GM19023 (cell line): Measurements from ENCODE around the gene SUPT5H.

Source experiments
- ATAC-seq: cut with Tn5 transposase; IDR thresholded peaks from one replicate; pipeline ENCODE4 v1.9.1; 2021; ENCODE audit warnings: mild to moderate bottlenecking, moderate library complexity; ENCODE audit not compliant: unreplicated experiment

SUPT5H gene

DNA sequence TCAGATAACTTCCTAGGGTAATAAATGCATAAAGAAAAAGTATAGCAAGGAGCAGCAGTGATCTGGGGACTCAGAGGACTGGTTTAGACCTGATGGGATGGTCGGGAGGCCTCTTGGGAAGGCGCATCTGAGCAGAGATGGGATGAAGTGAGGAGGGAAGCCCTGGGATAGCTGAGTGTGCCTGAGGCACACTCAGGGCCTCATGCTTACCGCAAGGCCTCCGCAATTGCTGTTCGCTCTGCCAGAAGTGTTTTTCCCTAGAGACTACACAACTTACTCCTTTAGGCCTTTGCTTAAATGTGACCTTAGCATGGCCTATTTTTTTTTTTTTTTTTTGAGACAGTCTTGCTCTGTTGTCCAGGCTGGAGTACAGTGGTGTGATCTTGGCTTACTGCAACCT is 49.3 kb downstream of the SUPT5H start:
- ATAC-seq: no peak

GRCh38 chr19:39496063-39496462 is 50.7 kb downstream of the SUPT5H start:
- ATAC-seq: no peak

DNA sequence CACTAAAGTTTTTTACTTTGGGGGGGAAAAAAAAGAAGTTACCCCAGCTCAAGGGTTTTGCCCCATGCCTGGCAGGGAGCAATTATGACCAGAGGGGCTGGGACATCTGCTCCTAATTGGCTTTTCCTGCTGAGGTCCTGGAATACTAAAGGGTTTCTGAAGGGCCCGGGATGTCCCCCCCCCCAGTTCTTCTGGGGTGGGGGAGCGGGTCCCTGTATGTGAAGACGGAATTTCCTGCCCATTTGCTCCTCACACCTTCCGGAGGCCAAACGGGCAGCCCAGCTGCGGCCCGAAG is 52.3 kb downstream of the SUPT5H start:
- no peak for ATAC-seq

GRCh38 chr19:39497996-39498797 is 52.8 kb downstream of the SUPT5H start:
- ATAC-seq: no peak

DNA sequence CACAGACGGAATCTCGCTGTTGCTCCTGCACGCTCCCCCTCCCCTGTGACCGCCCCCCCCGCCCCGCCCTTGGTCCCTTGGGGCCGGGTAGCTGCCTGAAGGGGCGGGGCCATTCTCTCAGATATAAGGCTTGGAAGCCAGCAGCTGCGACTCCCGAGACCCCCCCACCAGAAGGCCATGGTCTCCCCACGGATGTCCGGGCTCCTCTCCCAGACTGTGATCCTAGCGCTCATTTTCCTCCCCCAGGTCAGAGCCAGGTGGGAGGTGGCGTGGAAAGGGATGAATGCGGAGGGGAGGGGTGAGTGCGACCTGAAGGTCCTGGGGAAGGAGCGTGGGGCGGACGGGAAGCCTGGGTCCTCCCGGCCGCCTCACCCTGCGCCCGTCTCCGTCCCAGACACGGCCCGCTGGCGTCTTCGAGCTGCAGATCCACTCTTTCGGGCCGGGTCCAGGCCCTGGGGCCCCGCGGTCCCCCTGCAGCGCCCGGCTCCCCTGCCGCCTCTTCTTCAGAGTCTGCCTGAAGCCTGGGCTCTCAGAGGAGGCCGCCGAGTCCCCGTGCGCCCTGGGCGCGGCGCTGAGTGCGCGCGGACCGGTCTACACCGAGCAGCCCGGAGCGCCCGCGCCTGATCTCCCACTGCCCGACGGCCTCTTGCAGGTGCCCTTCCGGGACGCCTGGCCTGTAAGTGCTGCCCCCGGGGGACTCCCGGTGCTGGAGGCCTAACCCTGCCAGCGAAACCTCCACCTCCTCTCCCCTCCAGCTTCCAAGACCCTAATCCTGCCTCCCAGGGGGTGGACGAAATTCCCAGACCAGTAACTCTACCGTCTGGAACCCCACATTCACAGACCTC is 53.6 kb downstream of the SUPT5H start, which contains the start of gene DLL3:
Gene DLL3, plus strand, starts transcription at position 150 of the 845 bp plus-strand sequence. Its CDS starts 28 bp downstream, at position 178.
- ATAC-seq: no peak

- no peak for ATAC-seq
Measured at GRCh38 chr19:39499932-39500331, 54.5 kb downstream of the SUPT5H start.

DNA sequence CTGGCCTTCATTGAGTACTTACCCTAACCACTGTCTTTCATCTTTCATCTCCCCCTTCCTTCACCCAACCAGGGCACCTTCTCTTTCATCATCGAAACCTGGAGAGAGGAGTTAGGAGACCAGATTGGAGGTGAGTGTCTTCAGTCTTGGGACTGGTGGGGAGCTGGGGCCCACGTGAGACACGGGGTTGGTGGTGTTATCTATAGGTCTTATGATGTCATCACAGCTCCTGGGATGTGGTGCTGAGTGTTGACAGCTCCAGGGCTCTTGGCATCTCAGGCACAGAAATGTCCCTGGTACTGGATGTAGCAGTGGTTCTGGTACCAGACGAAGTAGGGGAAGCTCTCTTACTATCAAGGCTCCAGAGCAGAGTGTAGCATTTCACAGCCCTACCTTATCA is 55.2 kb downstream of the SUPT5H start:
- no peak for ATAC-seq

GRCh38 chr19:39501340-39501739 is 56.0 kb downstream of the SUPT5H start:
- ATAC-seq: no peak

DNA sequence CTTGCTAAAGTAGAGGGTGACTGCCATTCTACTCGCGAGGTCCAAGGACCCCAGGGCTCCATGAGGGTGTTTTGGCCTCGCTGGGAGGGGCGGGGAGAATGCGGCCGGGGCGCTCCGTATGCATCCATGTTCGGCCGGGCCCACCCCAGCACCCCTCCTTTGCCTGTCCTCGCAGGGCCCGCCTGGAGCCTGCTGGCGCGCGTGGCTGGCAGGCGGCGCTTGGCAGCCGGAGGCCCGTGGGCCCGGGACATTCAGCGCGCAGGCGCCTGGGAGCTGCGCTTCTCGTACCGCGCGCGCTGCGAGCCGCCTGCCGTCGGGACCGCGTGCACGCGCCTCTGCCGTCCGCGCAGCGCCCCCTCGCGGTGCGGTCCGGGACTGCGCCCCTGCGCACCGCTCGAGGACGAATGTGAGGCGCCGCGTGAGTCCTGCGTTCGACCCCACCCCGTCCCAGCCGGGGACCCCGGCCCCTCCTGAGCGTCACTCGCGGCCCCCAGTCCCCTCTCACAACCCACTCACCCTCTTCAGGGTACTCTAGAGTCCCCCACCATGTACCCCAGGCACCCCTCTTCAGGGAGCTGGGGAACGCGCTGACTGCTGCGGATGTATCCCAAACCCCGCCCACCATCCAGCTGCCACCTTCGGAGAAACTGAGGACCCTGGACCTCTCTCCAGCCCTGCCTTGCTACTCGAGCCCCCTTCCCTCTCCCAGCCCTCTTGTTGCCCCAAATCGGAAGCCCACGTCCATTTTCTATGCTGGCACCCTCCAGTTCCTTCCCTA is 57.4 kb downstream of the SUPT5H start:
- ATAC-seq: no peak

GRCh38 chr19:39506598-39506943 is 61.2 kb downstream of the SUPT5H start:
- no peak for ATAC-seq

GRCh38 chr19:39506944-39507714 is 61.7 kb downstream of the SUPT5H start:
- ATAC-seq: no peak

DNA sequence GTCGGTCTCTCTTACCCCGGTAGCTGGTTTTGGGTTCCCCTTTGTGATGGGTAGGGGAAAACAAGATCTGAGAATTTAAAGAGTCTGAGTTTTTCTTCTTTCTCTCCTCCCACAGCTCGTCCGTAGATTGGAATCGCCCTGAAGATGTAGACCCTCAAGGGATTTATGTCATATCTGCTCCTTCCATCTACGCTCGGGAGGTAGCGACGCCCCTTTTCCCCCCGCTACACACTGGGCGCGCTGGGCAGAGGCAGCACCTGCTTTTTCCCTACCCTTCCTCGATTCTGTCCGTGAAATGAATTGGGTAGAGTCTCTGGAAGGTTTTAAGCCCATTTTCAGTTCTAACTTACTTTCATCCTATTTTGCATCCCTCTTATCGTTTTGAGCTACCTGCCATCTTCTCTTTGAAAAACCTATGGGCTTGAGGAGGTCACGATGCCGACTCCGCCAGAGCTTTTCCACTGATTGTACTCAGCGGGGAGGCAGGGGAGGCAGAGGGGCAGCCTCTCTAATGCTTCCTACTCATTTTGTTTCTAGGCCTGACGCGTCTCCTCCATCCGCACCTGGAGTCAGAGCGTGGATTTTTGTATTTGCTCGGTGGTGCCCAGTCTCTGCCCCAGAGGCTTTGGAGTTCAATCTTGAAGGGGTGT is 62.5 kb downstream of the SUPT5H start:
- no peak for ATAC-seq

DNA sequence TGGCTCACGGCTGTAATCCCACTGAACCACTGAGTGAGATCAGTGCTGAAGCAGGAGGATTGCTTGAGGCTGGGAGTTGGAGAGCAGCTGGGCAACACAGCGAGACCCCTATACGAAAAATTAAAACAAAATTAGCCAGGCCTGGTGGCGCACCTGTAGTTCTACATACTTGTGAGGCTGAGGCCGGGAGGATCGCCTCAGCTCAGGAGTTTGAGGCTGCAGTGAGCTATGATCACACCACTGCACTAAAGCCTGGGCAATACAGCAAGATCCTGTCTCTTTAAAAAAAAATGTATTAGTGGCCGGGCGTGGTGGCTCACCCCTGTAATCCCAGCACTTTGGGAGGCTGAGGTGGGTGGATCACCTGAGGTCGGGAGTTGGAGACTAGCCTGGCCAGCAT is 63.2 kb downstream of the SUPT5H start:
- no peak for ATAC-seq

- no peak for ATAC-seq
Measured at GRCh38 chr19:39509233-39509632, 63.9 kb downstream of the SUPT5H start.

DNA sequence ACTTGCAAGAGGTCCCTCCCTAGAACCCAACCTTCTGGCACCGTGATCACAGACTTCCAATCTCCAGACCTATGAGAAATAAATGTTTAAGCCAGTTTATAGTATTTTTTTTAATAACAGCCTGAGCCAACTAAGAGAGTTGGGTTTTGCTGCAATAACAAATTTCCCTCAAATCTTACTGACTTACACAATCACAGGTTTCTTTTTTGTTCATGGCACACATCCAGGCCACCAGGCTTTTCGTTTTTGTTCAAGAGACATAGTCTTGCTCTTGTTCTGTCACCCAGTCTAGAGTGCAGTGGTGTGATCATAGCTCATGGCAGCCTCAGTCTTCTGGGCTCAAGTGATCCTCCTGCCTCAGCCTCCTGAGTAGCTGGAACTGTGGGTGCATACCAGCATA is 67.6 kb downstream of the SUPT5H start:
- no peak for ATAC-seq

DNA sequence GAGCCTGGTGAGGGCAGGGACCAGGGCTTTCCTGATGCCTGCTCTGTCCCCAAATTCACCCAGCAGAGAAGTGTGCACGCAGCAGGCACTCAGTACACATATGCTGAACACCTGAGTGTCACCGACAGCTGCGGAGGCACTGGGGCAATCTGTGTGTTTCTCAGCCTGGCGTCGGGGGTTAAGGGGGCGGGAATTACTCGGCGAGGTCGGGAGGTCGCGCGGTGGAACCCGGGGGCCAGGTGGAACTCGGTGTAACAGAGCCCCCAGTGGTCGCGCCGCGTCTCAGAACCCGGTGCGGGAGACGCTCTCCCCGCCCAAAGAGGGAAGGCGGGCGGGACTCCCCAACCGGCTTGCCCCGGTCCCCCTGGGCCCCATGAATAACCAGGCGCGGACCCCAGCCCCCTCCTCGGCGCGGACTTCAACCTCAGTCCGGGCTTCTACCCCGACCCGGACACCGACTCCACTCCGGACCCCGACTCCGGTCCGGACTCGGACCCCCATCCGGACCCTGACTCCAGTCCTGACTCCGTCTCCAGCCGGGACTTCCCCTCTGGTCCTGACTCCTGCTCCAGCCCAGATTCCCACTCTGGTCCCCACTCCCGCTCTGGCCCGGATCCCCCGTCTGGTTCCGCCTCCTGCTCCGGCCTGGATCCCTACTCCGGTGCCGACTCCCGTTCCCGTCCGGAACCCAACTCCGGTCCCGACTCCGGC is 69.6 kb downstream of the SUPT5H start, which contains the start of gene SELENOV:
Gene SELENOV, plus strand, starts transcription at position 300 of the 711 bp plus-strand sequence. Its CDS starts 74 bp downstream, at position 374.
- no peak for ATAC-seq

DNA sequence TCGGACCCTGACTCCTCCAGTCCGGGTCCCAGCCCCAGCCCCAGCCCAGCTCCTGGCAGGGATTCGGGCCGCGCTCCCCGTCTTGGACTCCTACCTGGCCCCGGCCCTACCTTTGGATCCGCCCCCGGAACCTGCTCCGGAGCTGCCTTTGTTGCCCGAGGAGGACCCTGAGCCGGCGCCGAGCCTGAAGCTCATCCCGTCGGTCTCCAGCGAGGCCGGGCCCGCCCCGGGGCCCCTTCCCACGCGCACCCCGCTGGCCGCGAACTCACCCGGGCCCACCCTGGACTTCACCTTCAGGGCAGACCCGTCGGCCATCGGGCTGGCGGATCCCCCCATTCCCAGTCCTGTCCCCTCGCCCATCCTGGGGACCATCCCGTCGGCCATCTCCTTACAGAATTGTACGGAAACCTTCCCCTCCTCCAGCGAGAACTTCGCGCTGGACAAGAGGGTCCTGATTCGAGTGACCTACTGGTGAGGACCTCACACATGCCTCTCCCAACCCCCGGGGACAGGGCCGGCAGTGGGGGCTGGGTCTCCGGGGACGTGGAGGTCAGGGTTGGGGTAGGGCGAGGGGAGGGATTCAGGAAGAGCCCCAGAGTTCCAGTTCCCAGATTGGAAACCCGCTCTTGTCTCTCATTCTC is 70.3 kb downstream of the SUPT5H start:
- no peak for ATAC-seq

GRCh38 chr19:39516270-39516669 is 70.9 kb downstream of the SUPT5H start:
- no peak for ATAC-seq

DNA sequence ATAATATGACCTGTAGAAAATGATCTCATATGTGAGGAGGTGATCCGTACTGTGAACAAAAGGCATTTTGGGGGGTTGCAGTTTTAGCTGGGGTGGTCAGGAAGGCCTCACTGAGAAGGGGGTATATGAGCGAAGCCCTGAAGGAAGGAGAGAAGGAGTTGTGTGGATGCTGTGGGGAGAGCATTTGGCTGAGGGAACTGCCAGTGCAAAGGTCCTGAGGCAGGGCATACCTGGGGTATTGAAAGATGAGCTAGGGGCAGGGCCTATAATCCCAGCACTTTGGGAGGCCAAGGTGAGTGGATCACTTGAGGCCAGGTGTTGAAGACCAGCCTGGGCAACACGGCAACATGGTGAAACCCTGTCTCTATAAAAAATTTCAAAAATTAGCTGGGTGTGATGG is 72.0 kb downstream of the SUPT5H start:
- no peak for ATAC-seq
